Activated CD4-positive, alpha-beta T cell treated with anti-CD3 and anti-CD28 coated beads for 24 hours (primary cell): Measurements from ENCODE around the gene METAP1D.
"Not testable (repeated sequence)": the region's sequence is repeated elsewhere in the genome, so short reads cannot be mapped to it uniquely, and the experiment has no call there.

Source experiments
- DNase-seq, 2 donors: peaks; one replicate each; pipeline ENCODE4 v3.0.0-alpha.2; 2020; ENCODE audit warnings: low read depth in 2 of 2

METAP1D gene

DNA sequence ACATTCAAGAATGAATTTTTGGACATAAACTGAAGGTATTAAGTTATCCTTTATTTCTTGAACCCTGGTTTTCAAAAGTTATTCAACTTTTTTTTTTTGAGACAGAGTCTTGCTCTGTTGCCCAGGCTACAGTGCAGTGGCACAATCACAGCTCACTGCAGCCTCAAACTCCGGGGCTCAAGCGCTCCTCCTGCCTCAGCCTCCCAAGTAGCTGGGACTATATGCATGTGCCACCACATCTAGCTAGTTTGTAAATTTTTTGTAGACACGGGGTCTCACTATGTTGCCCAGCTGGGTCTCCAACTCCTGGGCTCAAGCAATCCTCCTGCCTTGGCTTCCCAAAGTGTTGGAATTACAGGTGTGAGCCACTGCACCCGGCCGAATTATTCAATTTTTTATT lies 2.7 kb upstream of the METAP1D start:
- not testable (repeated sequence) for DNase-seq

DNA sequence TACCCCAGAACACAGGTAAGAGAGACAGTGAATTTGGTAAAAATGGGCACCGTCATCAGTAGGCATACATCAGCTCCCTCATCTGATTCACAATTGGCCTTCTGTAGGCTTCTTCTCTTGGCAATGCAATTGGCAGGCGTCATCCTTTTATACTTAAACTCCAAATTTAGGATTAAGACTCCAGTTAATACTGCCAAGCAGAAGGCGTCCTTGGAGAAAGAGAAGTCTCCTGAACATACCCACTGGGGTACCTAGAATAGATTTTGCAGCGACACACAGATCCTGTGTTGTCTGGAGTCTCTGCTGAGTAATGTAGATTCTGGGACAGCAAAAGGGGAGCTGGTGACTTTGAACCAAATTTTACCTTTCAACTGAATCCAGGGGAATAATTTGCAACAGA lies 592 bp upstream of the METAP1D start:
- DNase-seq = no peak

DNA sequence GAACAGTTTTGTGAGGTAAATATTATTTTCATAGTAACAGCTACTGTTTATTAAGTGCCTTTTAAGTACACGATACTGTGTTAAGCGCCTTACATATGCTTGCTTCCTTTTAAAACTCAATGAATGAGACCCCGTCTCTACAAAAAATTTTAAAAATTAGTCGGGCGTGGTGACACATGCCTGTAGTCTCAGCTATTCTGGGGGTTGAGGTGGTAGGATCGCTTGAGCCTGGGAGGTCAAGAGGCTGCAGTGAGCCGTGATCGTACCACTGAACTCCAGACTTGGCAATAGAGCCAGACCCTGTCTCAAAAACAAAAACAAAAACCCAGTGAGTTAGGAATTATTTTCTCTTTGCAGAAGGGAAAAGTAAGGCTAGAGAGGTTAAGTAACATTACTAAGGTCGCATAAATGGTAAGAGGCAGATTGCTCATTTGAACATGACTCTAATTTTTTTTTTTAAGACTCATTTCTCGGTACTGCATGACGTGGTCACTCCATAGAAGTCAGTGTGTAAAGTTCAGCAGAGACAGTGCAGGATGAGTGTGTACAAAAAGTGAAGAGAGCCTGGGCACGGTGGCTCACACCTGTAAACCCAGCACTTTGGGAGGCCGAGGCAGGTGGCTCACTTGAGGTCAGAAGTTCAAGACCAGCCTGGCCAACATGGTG lies 1.1 kb downstream of the METAP1D start:
- DNase-seq = no peak

DNA sequence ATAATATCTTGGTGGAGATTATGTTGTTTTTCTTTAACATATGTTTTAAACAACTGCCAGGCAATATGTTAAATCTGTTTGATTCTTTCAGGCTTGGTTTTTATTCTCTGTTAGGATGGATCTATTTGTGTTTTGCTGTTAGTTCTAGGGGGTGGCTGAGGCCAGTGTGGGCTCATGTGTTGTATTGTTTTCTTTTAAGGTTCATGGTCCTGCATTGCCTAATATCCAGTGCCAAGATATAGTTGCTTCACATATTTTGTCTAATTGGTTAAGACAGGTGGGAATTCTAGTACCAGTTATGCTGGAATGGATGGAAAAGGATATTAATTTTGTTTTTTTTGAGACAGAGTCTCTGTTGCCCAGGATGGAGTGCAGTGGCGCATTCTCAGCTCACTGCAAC lies 7.6 kb downstream of the METAP1D start:
- DNase-seq = no peak

DNA sequence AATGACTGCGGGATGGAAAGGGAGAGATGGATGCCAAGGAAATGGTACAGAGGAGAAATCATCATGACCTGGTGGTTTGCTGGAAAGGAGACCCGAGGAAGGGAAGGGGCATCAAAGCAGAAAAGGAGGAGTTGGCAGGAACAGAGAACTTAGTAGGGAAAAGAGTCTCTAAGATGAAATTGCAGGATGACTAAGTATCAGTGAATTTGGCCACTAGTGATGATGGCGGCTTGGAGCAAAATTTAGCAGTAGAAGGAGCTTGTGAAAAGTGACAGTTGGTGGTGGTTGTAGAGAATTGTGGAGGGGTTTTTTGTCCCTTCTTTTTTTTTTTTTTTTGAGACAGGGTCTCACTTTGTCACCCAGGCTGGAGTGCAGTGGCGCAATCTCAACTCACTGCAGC lies 10.1 kb downstream of the METAP1D start:
- DNase-seq = no peak

DNA sequence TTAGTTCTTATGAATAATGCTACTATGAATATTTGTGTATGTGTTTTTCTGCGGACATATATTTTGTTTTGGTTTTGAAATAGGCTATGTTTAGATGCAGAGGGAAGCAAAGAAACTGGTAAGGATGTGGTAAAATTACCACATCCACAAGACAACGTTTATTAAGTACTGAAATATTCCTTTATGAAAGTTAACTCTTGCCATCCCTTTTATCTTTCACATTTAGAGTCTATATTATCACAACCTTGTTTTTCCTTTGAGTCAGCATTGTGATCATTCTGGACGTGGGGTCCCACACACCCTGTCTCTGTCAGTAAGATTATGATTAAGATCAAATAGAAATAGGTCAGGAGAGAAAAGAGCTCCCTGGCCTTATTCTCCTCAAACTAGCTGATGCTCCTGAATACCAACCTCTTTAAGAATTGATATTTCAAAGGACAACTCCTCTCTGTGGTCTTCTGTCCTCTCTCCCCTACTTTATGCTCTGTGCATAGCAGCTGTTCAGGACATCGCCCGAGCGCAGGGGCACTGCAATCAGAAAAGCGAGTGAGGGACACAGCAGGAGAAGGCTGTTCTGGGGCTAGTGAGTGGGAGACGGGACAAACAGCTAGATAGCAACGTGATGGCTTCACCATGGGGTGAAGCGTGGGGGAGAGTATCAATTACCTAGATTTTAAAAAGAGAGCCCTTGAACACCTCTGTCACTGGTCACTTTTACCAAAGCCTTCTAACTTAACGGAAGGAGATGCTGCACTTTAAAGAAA lies 12.2 kb downstream of the METAP1D start:
- DNase-seq = no peak

DNA sequence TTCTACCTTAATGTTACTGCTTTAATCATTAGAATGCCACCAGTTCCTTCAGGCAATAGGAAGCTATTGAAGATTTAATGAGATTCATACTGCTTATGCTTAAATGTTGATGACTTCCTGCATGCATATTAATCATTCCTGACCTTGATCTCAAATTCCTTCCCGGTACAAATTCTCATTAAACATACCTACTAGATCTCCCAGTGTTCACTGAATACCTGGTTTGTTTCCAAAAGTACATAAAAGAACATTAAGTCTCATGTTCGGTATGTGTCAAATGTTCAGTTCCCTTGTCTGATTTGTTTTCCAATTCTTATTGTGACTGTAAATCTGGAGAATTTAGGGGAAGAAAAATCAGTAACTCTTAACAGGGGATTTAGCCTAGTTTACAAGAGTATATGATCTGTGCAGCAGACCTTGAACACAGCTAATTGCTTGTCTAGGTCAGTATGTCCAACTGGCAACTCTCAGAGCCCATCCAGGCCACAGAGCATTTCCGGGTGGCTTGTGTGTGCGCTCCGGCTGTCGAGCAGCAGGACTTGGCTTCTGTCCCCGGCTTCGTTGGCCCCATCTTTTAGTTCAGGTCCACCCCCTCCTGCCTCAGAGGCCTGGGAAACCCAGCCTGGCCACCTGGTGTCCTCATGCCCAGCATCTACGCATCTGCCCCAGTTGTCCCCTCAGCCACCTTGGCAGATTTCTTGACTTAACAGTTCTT lies 13.1 kb downstream of the METAP1D start:
- DNase-seq = no peak

DNA sequence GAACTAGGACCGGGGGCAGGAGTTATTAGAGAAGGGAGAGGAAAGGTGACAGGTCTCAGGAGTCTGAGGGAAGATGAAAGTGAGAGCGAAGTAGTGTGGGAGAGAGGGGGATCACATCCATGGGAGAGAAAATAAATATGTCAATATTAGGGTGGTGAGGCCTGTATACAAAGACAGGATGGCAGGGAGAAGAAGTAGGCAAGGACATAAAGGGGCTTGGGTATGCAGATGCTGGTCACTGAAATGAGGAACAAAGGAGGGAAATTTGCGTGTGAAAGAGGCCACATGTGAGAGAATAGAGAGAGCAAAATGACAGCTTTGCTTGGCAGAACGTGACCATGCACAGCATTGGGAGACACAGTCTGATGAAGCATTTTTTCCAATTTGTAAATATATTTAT lies 13.6 kb downstream of the METAP1D start:
- DNase-seq = no peak

DNA sequence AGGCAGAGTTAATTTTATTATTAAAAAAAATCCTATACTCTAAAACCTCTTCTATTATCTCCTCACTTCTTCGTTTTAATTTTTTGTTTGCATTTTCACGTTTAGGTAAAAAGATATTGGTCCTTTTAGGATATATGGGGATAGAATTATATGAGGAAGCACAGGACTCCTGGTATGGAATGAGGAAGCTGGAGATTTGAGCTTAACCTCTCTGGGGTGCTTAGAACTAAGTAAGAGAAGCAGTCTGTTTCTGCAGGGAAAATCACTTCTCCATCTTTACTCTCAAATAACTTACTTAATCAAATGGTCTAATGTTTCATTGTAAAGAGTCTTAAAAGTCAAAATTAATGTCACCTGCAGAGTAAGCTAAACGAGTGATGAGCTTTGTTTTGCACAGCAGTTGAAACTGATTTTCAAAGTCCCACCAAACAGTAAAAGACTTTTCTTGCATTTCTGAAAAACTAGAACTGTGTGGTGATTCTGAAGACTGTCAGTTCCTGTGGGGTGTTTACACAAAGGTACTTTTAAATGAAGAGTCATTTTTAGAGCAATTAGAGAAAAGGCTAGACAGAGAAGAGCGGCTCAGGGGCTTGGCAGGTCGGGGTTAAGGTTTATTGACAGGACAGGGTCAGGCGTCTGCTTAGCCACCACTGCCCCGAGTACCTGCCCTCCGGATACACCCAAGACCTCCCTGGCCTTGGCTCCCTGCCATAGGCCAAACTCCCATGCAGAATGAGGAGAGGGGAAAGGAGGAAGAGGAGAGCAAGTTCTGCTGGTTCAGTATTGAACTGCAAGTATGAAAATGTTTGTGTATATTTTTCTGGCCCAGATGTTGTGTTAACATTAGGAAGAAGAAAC lies 21.6 kb downstream of the METAP1D start:
- no peak for DNase-seq

DNA sequence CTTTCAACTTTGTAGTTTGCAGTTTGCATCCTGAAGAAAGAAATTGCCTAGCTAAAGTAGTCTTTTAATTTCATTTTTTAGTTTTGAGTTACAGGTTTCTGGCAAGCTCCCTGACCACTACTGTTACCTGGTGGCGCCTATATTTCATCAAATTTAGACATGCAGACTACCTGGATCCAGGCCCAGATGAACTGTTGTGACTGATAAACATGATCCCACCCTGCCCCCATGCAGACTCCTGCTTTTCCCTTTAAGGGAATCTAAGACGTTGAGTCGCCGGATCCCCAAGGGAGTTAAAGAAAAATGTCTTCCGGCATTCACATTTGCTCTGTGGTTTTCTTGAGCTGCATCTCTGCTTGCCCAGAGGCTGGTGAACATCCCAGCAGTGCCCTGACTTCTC lies 22.2 kb downstream of the METAP1D start:
- no peak for DNase-seq

DNA sequence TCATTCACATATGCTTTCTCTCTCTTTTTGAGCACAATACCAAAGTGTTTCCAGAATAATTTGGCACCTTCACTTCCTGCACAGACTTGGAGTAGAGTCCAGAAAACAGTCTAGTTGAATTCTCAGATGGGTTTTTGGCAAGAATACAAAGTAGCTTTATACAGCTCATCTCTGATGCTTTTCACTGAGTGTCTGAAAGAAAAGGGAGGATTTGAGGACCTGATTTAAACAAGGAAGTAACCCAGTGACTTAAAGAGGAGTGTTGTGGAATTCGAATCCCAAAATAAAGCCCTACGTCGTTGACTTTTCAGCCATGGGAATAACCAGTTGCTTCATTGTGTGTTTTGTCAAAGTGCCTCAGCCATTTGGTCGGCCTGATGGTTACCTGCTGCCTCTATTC lies 31.8 kb downstream of the METAP1D start:
- no peak for DNase-seq

DNA sequence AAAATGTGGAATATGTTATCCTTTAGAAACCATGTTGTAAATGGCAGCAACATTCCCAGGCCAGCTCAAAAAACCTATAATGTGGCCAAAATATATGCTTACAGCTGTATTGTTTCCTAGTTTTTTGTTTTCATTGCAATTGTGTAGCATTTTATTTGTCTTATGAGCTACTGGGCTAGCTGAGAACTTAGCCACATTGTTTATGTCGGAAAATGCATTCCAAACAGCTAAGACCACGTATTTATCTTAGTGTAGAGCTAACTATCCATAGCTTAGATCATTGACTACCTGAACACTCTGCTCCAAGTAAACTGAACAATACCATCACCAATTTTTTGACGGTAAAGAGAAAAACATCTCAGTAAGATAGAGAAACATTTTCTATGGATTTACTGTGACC lies 38.4 kb downstream of the METAP1D start:
- no peak for DNase-seq

DNA sequence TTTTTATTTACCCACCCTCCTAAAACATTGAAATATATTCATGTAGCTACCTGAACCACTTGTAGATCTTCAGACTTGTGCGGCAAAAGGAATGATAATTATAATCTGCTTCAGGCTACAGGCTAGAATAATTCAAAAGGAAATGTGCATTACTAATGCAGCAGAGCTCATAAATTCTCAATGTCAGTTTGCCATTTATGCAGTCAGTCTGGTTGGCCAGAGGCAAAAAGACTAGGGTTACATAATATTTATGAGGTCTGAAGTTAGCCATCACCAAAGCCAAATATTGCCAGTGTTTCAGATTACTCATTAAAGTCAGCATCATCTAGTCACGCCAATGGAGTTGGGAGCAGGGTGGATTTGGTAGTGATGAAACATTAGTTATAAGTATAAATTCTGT lies 38.9 kb downstream of the METAP1D start:
- no peak for DNase-seq

DNA sequence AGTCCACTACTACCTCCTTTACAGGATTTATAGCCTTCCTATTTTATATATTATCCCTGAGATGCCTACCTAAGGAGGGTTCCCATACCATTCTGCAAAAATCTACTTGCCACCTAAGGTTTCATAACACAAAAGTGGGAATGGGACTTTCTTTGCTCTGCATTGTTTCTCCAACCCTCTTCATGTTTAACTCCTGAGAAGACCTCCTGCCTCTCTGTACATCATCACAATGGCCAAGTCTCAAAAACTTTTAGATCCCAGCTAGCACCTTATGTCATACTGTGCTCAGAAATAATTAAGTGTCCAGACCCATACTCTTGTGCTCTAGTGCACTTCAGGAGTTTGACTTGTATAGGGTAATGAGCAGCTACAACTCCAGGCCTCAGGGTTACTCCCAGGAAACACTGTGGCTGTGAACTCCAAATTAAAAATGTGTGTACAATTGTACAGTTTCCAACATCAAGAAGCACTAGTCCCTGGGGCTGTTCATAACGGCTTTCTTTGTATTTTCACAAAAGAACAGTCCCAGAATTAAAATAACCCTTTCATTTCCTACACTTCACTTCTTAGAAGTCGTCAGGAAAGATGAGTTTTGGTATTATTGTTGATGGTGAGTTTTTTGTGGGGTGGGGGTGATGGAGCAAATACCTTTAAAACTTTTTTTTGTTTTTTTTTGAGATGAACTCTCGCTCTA lies 39.4 kb downstream of the METAP1D start:
- no peak for DNase-seq

DNA sequence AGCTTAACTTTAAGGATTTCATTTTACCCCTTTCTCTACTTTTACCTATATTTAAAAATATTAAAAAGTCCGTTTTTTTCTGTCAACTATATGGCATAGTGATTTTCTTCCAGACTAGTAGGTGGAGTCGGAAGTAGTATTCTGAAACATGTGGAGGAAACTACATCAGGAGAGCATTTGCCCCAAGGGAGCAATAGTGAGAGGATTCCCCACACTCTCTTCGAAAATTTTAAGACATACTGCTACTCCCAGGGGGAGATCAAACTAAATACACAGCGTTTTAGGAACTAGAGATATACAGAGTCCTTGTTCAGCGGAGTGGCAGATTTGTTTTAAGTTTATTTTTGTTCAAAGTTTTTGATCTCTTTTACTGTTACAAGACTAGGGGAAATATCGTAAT lies 40.6 kb downstream of the METAP1D start:
- DNase-seq = no peak

DNA sequence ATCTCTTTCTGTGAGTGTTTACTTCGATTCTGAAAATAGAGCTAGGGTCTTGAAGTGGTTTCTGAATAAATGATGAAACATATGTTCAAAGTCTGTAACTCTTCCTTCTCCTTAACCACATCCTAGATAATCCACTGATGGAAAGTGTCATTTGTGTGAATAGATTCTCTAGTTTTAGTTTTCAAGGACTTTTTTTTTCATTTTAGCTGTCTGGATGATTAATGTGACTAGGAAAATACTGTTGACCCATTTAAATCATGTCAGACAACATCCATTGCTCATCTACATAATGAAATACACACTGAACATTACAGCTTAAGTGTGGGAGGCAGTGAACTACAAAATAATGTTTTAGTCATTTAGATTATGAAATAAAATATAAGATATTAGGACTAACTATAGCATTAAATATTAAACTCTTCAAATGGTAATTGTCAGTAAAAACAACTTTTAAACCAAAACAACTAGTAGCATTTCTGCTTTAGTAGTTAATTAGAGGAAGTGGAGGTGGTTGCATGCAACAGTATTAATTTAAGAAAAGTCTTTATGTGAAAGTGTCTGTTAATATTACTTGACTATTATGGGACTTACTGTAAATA lies 46.4 kb downstream of the METAP1D start:
- DNase-seq = no peak

DNA sequence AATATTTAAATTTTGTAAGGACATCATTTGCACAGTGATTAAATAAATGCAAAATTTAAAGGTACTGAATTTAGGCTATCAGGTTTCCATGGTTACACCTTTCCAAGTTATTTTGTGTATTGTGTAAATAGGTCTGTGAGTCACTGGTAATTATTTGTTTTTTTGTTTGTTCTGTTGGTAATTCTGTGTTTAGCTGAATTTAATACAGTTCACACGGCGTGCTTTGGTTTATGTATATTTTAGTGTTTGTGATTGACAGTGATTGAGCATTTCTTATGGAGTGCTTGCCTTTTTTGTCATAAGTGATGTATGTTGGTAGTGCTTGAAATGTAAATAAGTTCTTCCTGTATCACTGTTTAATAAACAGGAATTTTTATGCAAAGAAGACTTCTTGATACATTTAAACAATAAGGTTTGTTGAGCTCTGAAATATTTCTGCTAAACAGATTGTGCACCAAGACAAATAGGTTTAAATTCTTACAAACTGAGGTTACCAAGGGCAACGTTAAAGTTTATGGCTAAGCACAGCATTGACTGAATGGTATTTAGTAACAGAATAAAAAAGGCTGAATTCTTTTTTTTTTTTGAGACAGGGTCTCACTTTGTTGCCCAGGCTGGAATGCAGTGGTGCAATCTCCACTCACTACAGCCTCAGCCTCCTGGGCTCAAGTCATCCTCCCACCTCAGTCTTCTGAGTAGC lies 47.3 kb downstream of the METAP1D start:
- DNase-seq = no peak

DNA sequence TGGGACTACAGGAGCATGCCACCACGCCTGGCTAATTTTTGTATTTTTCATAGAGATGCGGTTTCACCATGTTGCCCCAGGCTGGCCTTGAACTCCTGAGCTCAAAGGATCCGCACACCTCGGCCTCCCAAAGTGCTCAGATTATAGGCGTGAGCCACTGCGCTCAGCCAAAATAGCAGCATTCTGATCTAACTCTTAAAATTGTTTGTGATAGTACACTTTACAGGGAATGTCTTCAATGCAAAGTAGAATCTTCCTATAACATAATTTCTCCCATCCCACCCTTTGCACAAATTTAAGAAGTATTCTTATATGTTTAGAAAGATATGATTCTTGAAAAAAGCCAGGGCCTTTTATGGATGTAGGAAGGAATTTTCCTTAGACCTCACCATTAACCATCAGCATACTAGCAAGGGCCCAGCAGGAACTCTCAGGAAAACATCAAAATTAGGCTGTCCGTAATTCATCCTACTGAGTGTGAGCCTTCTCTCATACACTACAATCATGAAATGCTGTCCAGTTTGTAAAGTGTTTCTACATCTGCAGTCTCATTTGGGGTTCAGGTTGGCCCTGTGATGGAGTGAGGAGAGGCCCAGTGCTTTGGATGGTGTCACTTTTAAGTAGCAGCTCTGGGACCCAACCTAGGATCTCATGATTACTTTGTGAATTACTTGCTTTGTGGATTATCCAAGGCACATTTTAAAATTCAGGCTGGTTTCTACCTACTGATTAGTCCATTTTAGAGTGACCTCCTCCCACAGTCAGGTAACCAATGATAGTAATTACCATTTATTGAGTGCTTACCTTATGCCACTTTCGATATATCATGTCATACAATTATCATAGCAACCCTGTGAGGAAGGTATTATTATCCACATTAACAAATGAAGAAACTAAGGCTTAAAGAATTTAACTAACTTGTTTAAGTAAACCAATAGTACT lies 48.1 kb downstream of the METAP1D start:
- DNase-seq = no peak
